ENCODE data around the gene ANKRD62.

DNA sequence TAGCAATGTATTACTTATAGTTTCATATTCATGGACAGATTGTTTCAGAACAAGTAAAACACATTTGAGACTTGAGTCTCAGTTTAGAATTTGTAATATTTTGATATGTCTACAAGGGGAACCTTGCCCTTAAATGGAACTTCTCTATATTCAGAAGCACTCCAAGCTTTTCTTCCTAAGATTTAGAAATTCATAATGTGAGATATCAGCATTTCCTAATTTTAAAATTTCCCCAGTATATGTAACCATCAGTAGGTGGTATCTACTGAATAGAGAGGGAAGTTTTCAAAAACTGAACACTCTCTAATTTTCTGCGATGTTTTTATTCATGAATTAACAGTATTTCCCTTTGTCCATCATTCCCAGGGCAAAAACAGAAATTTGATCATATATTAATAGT, 7.6 kb downstream of the ANKRD62 start:
- TF ChIP-seq, protein P1, sequence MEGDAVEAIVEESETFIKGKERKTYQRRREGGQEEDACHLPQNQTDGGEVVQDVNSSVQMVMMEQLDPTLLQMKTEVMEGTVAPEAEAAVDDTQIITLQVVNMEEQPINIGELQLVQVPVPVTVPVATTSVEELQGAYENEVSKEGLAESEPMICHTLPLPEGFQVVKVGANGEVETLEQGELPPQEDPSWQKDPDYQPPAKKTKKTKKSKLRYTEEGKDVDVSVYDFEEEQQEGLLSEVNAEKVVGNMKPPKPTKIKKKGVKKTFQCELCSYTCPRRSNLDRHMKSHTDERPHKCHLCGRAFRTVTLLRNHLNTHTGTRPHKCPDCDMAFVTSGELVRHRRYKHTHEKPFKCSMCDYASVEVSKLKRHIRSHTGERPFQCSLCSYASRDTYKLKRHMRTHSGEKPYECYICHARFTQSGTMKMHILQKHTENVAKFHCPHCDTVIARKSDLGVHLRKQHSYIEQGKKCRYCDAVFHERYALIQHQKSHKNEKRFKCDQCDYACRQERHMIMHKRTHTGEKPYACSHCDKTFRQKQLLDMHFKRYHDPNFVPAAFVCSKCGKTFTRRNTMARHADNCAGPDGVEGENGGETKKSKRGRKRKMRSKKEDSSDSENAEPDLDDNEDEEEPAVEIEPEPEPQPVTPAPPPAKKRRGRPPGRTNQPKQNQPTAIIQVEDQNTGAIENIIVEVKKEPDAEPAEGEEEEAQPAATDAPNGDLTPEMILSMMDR (IDR thresholded peaks at IDR 0.05; ENCODE audit: low read length): no peak
- TF ChIP-seq EZH2 (IDR thresholded peaks at IDR 0.05; ENCODE audit: borderline replicate concordance, low read length): no peak
